Hematopoietic multipotent progenitor cell (in vitro differentiated cells): ENCODE data around the gene TMEM141. TPM values are rescaled to one million over a fixed set of nuclear protein-coding genes. Genes with fewer than 3 reads are reported as not detected.
A peak's percentile ranks its signal among the peaks of the same experiment; 100 is the strongest.

ENCODE experiments used
- DNase-seq, 3 donors: peaks; one replicate each; pipeline ENCODE4 v3.0.0-alpha.2; 2011 to 2015; ENCODE audit warnings: low read depth in 2 of 3, low spot score in 2 of 3
- total RNA-seq: library from RNA; depleted of rRNA; stranded (reverse); fragments of >200 nt; gene quantifications from one replicate; pipeline ENCODE4 v1.2.3, GENCODE V29; 2012

TMEM141 gene
- 47.1 TPM for total RNA-seq

DNA sequence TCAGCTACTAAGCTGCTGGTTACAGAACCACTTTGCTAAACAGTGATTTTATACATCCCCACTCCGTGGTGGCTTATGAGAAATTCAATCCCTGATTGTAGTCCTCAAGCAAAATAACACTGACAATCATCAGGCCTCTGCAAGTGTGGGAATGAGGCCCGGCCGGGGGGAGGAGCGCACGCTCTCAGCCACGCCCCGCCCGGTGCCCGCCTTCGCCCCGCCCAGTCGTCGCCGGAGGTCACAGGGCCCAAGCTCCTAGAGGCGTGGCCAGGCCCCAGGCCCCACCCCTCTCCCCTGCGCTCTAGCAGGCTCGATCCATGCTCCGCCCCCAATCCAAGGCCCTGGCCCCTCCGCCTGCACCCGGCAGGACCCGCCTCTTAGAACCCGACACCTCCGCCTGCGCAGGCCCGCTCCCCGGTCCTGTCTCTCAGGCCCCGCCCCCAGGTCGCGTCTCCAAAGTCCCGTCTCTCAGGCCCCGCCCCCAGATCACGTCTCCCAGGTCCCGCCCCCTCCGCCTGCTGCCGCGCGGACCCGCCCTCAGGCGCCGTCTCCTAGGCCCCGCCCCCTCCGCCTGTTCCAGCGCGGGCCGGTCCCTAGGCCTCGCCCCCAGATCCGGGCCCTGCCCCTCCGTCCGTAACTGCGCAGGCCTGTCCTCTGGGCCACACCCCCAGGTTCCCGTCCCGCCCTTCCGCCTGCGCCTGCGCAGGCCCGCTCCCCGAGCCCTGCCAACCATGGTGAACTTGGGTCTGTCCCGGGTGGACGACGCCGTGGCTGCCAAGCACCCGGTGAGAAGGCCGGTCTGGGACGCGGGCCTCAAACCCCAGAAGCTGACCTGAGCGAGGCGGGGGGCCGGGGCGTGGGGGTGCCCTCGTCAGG is at the start of gene TMEM141:
TSS of gene TMEM141 (plus strand) at position 705 of the 876 bp plus-strand sequence. CDS start at position 732, 27 bp downstream.
- DNase-seq: peak; percentile 99

- DNase-seq: no peak
Observed at GRCh38 chr9:136741883-136742571, 49.1 kb upstream of the TMEM141 start.

DNA sequence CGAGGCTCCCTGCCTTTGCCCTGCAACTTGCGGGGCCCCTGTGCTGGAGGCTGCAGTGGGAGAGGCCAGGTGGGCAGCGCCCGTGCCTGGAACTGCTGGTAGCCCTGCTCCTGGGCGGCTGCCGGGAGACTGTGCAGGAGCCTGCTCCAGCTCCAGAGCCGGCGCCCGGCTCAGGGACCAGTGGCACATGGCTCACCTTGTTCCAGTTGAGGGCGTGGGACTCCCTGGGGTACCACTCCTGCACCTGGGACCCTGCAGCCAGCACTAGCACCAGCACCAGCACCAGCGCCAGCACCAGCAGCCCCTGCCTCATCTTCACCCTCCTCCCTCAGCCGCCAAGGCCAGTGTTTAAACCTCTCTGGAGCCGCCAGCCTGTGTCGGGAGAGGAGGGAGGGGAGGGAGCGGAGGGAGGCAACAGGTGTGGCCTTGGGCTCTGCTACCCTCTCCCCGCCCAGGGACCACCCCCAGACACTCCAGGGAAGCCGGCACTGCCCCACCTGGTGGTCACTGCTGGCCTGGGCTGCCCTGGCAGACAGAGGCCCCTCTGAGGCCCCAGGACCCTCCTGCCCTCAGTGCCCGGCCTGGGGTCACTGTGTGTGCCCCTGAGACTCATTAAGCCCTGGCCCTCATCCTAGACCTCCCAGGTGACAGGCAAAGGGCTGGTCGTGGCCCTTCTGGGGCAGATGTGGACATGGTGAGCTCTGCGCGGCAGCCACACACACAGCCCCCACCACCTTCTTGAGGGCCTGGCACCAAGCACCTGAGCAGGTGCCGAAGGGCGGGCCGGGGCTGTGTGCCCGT is 48.4 kb upstream of the TMEM141 start, which contains the start of gene LCN10:
TSS of gene LCN10 (minus strand) at position 350 of the 801 bp plus-strand sequence. CDS start at position 313, 37 bp downstream.
- no peak for DNase-seq

GRCh38 chr9:136743639-136744211 is 47.4 kb upstream of the TMEM141 start:
- DNase-seq: no peak

GRCh38 chr9:136744773-136745172 is 46.4 kb upstream of the TMEM141 start:
- no peak for DNase-seq

- no peak for DNase-seq
Observed at GRCh38 chr9:136745389-136746154, 45.6 kb upstream of the TMEM141 start.

DNA sequence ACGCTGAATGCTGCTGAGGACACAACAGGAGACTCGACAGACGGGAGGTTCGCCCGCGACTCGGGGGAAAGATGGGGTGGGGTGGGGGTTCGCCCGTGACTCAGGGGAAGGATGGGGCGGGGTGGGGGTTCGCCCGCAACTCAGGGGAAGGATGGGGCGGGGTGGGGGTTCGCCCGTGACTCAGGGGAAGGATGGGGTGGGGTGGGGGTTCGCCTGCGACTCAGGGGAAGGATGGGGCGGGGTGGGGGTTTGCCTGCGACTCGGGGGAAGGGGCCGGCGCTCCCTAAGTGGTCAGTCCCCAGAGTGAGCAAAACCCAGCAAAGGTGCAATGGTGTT is 45.0 kb upstream of the TMEM141 start:
- DNase-seq: no peak

- no peak for DNase-seq
Observed at GRCh38 chr9:136746621-136747020, 44.5 kb upstream of the TMEM141 start.

DNA sequence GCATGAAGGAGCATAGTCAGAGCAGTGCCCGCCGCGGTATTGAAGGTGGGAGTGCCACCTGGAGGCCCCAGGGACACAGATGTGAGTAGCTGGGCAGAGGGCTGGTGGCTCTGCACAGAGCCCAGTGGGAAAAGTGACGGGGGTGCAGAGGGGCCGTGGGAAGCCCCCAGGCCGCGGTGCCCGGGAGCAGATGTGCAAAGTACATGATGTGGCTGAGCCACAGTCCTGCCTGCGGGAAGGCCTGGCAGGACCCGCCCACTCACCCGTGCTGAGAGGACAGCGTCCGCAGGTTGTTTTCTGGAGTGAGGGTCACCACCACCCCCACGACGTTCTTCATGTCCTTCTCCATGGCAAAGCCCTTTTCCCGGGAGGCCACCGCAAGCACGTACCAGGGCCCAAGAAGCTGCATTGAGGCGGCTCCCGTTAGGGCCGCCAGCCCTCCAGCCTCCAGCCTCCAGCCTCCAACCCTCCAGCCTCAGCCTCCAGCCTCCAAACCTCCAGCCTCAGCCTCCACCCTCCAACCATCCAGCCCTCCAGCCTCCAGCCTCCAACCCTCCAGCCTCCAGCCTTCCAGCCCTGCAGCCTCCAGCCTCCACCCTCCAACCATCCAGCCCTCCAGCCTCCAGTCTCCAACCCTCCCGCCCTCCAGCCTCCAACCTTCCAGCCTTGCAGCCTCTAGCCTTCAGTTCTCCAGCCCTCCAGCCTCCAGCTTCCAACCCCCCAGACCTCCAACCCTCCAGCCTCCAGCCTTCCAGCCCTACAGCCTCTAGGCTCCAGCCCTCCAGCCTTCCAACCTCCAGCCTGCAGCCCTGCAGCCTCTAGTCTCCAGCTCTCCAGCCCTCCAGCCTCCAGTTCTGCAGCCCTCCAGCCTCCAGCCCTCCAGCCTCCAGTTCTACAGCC is 43.7 kb upstream of the TMEM141 start:
- DNase-seq: no peak

DNA sequence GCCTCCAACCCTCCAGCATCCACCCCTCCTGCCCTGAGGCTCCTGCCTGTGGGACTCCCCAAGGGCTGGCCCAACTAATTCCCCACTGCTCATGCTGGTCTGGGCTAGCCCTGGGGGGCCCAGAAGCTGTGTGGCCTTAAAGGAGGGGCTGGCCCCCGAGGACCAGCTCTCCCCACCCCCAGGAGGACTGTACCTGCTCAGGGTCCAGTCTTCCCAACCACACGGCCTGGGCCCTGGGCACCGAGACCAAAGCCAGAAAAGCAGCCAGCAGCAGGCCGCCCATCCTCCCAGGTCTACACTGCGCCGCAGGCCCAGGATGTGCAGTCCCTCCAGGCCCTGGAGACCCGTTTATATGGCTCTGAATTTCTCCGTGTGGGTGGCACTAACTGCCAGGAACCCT is 42.9 kb upstream of the TMEM141 start, which contains the start of gene LCN6:
TSS of gene LCN6 (minus strand) at position 325 of the 400 bp plus-strand sequence. CDS start at position 283, 42 bp downstream.
- DNase-seq: no peak

GRCh38 chr9:136748666-136749611 is 42.2 kb upstream of the TMEM141 start:
- DNase-seq: no peak

GRCh38 chr9:136750526-136750925 is 40.6 kb upstream of the TMEM141 start:
- no peak for DNase-seq

DNA sequence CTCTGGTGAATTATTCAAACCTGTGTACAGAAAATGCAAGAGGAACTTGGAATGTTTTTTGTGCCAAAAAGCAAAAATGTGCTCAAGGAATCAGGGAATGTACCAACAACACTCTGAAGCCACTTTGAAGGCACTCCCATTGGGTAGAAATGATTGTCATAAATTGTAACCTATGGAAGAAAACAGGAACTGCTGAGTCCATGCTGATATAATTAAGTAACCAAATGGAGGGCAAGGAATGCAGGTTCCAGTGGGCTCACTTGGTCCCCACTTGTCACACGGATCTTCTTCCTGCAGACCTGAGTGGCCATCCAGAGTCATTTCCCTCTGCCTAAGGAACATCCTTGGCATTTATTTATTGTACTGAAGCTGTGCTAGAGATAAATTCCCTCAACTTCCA is 39.9 kb upstream of the TMEM141 start:
- no peak for DNase-seq

DNA sequence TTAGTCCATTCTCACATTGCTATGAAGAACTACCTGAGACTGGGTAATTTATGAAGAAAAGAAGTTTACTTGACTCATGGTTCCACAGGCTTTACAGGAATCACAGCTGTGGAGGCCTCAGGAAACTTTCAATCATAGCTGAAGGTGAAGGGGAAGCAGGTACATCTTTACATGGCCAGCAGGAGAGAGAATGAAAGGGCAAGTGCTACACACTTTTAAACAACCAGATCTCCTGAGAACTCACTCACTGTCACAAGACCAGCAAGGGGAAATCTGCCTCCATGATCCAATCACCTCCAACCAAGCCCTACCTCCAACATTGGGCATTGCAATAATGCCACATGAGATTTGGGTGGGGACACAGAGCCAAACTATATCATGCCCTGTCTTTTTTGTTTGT is 39.3 kb upstream of the TMEM141 start:
- no peak for DNase-seq

- no peak for DNase-seq
Observed at GRCh38 chr9:136753371-136754058, 37.6 kb upstream of the TMEM141 start.

DNA sequence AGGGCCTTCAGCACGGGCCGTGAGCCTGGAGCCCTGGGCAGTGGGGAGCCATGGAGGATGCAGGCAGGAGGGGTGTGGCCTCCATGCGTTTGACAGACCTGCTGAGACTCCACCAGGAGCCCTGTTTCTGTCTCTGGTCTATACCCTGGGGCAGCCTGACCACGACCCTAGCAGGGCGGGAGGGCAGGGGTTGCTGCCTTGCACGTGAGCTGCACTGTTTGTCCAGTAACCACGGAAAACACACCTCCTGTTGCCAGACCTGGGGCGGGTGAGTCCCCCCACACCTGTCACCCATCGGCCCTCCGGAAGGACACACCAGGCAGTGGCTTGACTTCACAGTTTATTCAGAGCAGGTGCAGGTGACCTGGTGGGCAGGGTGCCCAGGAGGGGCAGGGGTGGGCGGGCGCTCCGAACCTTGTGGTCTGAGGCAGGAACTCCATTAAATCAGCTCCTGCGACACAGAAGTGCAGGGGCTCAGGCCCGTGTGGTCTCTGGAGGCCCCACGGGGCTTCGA is 37.0 kb upstream of the TMEM141 start:
- peak in 2 of 3 donors; percentile 63 to 78 for DNase-seq
